ENCODE results near the gene RSPRY1.

- TF ChIP-seq CTCF (IDR thresholded peaks at IDR 0.05) (no peak), POLR2A (IDR thresholded peaks at IDR 0.05) (no peak)
Observed at GRCh38 chr16:57251352-57251751, 65.2 kb downstream of the RSPRY1 start.

Measured in gastroesophageal sphincter (tissue), 3 donors.